HuH-7.5 (cell line): ENCODE data around the gene CDC25C.
"Not testable (repeated sequence)": the region's sequence is repeated elsewhere in the genome, so short reads cannot be mapped to it uniquely, and the experiment has no call there.

ENCODE experiments used
- DNase-seq: peaks from one replicate; pipeline ENCODE4 v3.0.0; 2011; ENCODE audit warnings: low spot score

Gene CDC25C

DNA sequence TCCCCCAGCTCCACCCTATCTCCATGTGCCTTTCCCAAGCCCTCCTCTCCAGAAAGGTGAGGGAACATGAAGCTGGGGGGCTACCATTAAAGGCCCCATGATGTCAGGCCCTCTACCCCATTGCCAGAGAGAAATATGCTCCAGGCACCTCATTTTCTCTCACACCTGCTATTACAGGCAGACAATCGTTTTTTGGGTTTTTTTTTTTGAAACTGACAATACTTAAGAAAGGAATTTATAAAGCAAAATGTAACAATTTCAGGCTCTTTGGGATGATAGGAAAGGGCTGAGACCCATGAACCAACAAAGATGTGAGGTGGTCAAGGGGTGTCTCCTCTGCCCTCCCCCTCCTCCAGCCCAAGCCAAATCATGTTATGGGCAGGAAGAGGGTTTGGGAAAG lies 55.7 kb downstream of the CDC25C start:
- DNase-seq, result no peak

DNA sequence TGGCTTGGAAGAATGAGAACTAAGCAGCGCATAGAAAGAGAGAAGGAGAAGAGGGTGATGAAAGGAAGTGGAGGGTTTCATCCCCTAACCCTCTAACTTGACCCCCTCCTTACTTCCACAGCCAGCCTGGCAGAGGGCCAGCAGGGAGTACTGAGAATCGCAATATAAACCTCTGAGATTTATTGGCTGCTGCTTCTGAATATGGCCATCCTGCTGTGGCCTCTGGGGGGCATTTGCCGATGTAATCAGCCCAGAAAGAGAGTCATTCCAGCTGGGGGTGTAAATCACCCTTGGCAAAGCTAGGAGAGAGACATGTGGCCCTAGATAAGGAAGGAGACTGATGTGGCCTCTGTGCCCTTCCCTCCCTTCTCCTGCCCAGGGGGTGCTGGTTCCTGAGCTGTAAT lies 56.2 kb downstream of the CDC25C start:
- no peak for DNase-seq

DNA sequence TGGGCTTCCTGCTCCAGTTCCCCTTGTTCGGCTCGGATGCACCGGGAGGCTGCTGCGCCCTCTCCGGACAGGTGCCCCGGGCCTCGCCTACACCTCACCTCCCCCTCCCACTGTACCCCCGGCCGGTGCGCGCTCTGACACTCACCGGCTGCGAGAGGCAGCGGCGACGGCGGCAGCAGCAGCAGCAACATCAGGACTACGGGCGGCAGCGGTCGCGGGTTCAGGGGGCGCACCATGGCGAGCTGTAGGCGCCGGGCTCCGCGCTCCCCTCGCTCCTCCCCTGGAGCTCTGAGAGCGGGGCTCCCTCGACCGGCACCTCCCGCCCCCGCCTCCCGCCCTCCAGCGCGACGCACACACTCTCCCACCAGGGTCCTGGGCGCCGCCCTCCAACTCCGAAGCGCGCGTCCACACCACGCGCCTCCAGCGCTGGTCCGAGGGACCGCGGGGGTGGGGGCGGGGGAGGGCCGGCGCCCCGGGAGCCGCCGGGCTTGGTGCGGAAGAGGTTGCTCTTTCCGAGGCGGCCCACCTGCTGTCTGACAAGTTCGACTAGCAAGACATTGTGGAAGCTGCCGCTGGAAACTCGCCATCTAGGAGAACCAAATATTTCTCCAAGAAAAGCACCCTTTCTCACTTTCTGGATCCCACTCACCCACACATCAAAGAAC lies 57.3 kb downstream of the CDC25C start, which contains the start of gene GFRA3:
GFRA3 (minus strand) TSS at position 433 of the 665 bp plus-strand sequence; CDS start at position 236, 197 bp downstream.
- no peak for DNase-seq

GRCh38 chr5:138273834-138274188 lies 57.8 kb downstream of the CDC25C start:
- DNase-seq, result no peak

DNA sequence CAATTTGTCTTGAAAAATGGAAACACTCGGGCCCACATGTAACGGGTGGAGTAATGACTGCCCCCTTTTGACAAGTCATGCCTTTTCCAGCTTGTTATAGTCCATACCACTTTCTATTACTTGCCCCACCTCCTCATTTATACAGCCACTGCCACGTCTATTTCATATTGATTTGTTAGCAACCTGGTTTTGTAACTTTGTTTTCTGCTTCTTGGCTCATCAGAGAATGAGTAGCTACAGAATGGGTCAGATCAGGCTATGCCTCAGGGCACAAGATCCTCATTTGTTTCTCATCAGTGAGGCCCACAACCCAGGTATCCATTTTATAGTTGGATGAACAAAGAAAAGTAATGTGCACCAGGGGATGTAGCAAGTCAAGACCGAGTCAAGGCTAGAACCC lies 58.9 kb downstream of the CDC25C start:
- DNase-seq, result no peak

DNA sequence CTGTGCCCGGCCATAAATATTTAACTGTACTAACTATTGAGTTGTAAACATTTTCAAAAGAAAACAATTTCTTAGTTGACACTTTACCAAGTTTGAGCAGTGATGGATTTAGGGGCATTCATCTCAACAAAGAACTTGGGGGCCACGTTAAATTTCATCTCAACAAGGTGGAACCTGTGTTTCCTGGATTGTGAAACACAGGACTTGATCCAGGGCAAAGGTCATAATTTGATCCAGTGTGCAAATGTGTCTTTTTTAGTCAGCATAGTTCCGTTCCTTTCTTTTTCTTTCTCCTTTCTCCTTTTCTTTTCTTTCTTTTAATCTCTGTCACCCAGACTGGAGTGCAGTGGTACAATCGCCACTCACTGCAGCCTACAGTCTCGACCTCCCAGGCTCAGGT lies 60.3 kb downstream of the CDC25C start:
- DNase-seq, result peak; percentile 58

- DNase-seq, result no peak
Measured at GRCh38 chr5:138264183-138264582, 67.4 kb downstream of the CDC25C start.

GRCh38 chr5:138263581-138263980 lies 68.0 kb downstream of the CDC25C start:
- no peak for DNase-seq

GRCh38 chr5:138258704-138259292 lies 72.8 kb downstream of the CDC25C start:
- no peak for DNase-seq

- DNase-seq, result no peak
Measured at GRCh38 chr5:138257583-138257982, 74.0 kb downstream of the CDC25C start.

DNA sequence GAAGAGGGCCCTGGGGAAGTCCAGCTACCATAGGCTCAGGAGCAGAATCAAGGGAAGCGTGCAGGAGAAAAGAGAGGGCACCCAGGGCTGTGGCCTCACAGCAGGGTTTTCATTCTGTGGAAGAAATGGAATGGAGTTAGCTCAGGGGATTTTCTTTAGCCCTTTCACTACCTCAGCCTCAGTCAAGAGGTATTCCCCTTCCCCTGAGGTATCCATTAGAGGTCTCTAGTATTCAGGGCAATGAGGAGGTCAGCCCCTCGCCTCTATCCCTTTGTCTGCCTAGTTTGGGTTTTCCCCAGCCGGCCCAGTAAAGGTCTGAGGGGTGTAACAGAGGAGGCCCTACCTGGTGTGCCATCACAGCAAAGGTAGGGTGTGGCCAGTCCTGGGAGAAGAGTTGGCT lies 78.7 kb downstream of the CDC25C start:
- no peak for DNase-seq

DNA sequence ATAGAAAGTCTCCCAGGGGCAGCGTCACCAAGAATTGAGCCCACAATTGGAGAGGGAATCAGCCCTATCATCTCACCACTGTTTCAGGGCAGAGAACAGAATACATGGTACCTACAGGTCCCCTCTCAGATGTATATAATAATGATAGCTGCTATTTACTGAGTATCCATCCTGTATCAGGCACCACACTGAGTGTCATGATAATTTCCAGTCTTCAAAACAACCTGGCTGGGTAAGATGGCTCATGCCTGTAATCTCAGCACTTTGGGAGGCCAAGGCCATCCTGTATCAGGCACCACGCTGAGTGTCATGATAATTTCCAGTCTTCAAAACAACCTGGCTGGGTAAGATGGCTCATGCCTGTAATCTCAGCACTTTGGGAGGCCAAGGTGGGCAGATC lies 83.8 kb downstream of the CDC25C start:
- DNase-seq, result not testable (repeated sequence)

DNA sequence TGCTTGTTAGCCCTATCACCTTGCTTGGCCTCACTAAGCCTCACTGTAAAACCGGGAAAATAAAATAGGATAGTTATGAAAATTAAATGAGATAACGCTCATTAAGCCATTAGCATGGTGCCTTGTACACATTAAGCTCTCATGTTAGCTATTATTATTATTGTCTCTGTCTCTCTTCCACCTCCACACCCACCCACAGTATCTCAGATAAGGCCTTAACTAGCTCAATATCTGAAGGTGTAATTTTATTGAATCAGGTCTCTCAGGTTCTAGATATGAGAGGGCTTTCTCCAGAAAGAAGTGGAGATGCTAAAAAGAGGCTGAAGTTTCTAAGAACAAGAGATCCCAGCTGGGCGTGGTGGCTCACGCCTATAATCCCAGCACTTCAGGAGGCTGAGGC lies 84.8 kb downstream of the CDC25C start:
- DNase-seq, result no peak

GRCh38 chr5:138246334-138246733 lies 85.3 kb downstream of the CDC25C start:
- DNase-seq, result no peak

GRCh38 chr5:138245717-138246116 lies 85.9 kb downstream of the CDC25C start:
- no peak for DNase-seq

DNA sequence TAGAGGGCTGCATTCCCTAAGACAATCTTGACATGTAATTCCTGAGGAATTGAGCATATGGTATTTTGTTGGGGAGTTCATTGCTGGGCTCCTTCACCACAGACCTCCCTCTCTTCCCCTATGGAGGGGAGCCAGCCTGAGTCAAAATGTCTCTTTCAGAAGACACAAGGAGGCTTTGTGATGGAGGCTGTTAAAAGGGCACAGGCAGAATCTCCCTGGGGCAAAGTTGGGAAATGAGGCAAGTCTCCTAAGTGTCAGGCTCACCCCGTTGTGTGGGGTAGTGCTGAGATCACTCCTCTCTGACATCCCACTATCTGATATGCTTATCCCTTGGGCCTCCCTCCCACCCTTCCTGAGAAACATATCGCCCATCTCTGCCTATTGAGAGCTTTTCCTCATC lies 87.8 kb downstream of the CDC25C start:
- DNase-seq, result no peak

- DNase-seq, result peak; percentile 58
Measured at GRCh38 chr5:138241688-138242571, 89.7 kb downstream of the CDC25C start.

DNA sequence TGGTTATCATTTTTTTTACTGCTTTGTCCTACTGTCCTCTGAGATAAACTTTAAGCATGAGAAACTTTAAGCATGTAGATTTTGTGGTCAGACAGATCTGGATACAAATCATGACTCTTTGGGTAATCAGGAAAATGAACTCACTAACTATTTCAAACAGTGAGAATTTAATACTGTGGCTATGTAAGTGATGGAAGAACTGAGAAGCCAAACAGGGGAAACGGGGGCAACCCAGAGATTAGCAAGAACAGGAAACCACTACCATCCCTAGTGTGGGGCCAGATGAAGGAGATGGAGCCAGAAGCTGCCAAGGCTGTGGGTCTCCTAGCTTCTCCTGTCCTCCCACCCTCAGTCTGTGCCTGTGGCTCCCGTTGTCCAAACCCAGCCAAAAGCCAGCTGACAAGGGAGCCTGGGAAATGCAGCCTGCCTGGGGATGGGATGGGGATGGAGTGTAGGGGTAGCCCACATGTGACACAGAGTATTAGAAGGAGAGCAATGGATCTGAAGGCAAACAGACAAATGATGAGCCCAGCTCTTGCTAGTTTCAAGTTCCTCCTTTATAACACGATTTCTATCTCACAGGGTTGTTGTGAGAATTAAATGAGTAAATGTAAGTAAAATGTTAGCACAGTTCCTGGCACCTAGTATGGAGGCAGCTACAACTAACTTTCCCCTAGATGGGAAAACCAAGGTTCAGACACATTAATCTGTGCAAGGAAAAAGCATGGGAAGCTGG lies 90.8 kb downstream of the CDC25C start:
- no peak for DNase-seq

DNA sequence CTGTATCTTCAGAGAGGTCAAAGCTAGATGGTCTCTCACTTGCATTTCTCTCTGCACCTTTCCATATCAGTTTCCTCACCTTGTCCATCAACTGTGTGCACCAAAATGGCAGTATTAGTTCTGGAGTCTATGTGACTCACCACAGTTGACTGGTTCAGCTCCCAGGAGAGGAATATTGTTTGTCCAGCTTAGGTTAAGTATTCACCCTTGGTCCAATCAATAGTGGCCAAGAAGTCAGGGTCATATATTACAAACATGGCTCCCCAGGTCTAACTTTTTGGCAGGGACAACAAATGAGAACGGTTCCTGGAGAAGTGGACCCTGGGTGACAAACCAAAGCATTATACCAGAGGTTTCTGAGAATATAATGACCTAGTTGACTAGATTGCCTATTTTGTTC lies 93.6 kb downstream of the CDC25C start:
- DNase-seq, result no peak
